Sigmoid colon (tissue), 7 donors: ENCODE results near the gene PRAMEF1. TPM values are rescaled to one million over a fixed set of nuclear protein-coding genes. Genes with fewer than 3 reads are reported as not detected.
"Not testable (repeated sequence)": the region's sequence is repeated elsewhere in the genome, so short reads cannot be mapped to it uniquely, and the experiment has no call there.

Experiments
- DNase-seq: peaks from one replicate; pipeline ENCODE4 v3.0.0-alpha.2; 2019
- H3K27ac ChIP-seq, 4 donors: fragments of 200-600 bp; sonication (generic); one replicate each; pipeline ENCODE4 v1.5.1; 2016 to 2019; ENCODE audit warnings: mild to moderate bottlenecking in 1 of 4
- H3K27me3 ChIP-seq, 3 donors: fragments of 200-600 bp; sonication (generic); one replicate each; pipeline ENCODE4 v1.5.1; 2019; ENCODE audit warnings: mild to moderate bottlenecking in 1 of 3
- H3K36me3 ChIP-seq, 4 donors: fragments of 200-600 bp; sonication (generic); one replicate each; pipeline ENCODE4 v1.5.1; 2016 to 2019
- H3K4me1 ChIP-seq, 4 donors: fragments of 200-600 bp; sonication (generic); one replicate each; pipeline ENCODE4 v1.5.1; 2017 to 2019
- H3K4me3 ChIP-seq, 4 donors: fragments of 200-600 bp; sonication (generic); one replicate each; pipeline ENCODE4 v1.5.1; 2017 to 2019; ENCODE audit warnings: mild to moderate bottlenecking in 2 of 4, moderate library complexity in 1 of 4
- H3K9me3 ChIP-seq, 4 donors: fragments of 200-600 bp in 3 of 4; sonication (generic) in 3 of 4; one replicate each; pipeline versions ENCODE4 v1.5.1 to v1.6.1; 2013 to 2019
- CTCF ChIP-seq, 4 experiments: fragments of 450-650 bp in 3 of 4; fragments of 200-600 bp in 1 of 4; IDR thresholded peaks; one replicate each; pipeline ENCODE4 v1.5.1; 2016 to 2019; ENCODE audit warnings: antibody characterized with exemption in 4 of 4, mild to moderate bottlenecking in 3 of 4, moderate library complexity in 2 of 4
- EP300 ChIP-seq, 4 donors: sonication (generic); formaldehyde crosslinking; IDR thresholded peaks; one replicate each; pipeline ENCODE4 v1.6.1; 2017; ENCODE audit warnings: antibody characterized with exemption in 4 of 4
- POLR2A ChIP-seq, 2 donors: fragments of 450-650 bp; IDR thresholded peaks; one replicate each; pipeline ENCODE4 v1.6.1; 2016; ENCODE audit warnings: antibody characterized with exemption in 2 of 2, mild to moderate bottlenecking in 2 of 2, moderate library complexity in 2 of 2
- POLR2AphosphoS5 ChIP-seq, 4 donors: sonication (generic); formaldehyde crosslinking; IDR thresholded peaks; one replicate each; pipeline ENCODE4 v1.6.1; 2017; ENCODE audit warnings: antibody characterized with exemption in 4 of 4
- WGBS, 2 donors: extraction: QIAGEN DNeasy Blood & Tissue Kit; methylation state at CpG; one replicate each; pipeline ENCODE4 v1.1.7; 2013; 5-methylcytosine and 5-hydroxymethylcytosine counted together
- intact Hi-C: fragments of 100-400 bp; cut with DNase I; formaldehyde crosslinking; loops from one replicate; pipeline ENCODE4 v1.15.1; 2023
- polyA plus RNA-seq, 3 donors: library from polyadenylated mRNA; stranded (reverse); fragments of 200-250 nt; gene quantifications; one replicate each; pipeline ENCODE4 v1.2.3, GENCODE V29; 2013
- total RNA-seq, 4 donors: library from RNA; depleted of rRNA; stranded (reverse); fragments of >200 nt; gene quantifications; one replicate each; pipeline ENCODE4 v1.1.0, GENCODE V29; 2016
- donor health status: healthy with polysubstance abuse.
- donor health status: Bipolar disorder and iron deficiency.
- donor health status: healthy.

PRAMEF1 gene
- total and polyA plus RNA-seq, 7 donors, result not detected

GRCh38 chr1:12799730-12800129, 8.5 kb downstream of the PRAMEF1 start:
- Histone ChIP-seq H3K27ac (no peak overlapping the region), H3K4me3 (no peak overlapping the region), H3K4me1 (no peaks in the 10 kb centered on the region), H3K36me3 (no peaks in the 10 kb centered on the region), H3K9me3 (no peaks in the 10 kb centered on the region), H3K27me3 (no peaks in the 10 kb centered on the region)
- intact Hi-C loops, result no loop called here
- no peak for DNase-seq
- WGBS, 2 donors, result 25 to 59% methylated on average over 2 of the region's 2 CpGs
- TF ChIP-seq EP300 (IDR thresholded peaks at IDR 0.05) (no peak), POLR2A (IDR thresholded peaks at IDR 0.05) (no peak), CTCF (IDR thresholded peaks at IDR 0.05) (no peak), POLR2AphosphoS5 (IDR thresholded peaks at IDR 0.05) (no peak)

DNA sequence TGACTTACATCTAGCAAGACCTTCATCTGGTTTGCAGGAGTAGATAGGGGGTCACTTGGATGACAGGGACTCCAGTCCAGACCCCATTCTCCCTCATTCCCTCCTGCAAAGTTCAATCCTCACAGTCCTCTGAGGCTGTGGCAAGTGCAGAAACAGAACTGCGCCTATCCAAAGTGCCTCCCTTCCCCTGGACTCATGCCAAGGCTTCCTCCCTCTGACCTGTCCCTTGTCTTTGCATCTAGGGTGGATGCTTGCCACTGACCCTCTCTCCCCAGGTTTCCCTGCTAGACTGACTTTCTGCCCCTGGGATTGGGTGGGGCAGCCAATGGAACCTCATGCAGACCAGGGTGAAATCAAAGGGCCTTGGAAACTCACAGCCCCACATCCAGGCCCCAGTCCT, 18.7 kb downstream of the PRAMEF1 start:
- H3K27ac ChIP-seq, result no peak overlapping the region
- H3K4me3 ChIP-seq, result no peak overlapping the region
- no peaks in the 10 kb centered on the region for H3K36me3 ChIP-seq
- no peak for DNase-seq
- intact Hi-C loops, result no loop called here
- 79 to 88% methylated on average over 1 of the region's 1 CpG for WGBS, 2 donors
- H3K27me3 ChIP-seq, result no peaks in the 10 kb centered on the region
- H3K9me3 ChIP-seq, result no peaks in the 10 kb centered on the region
- no peaks in the 10 kb centered on the region for H3K4me1 ChIP-seq
- TF ChIP-seq EP300 (IDR thresholded peaks at IDR 0.05) (no peak), POLR2AphosphoS5 (IDR thresholded peaks at IDR 0.05) (no peak), CTCF (IDR thresholded peaks at IDR 0.05) (no peak), POLR2A (IDR thresholded peaks at IDR 0.05) (no peak)

GRCh38 chr1:12810691-12811408, 19.7 kb downstream of the PRAMEF1 start:
- H3K4me3 ChIP-seq, result no peak overlapping the region
- H3K9me3 ChIP-seq, result no peaks in the 10 kb centered on the region
- TF ChIP-seq POLR2A (IDR thresholded peaks at IDR 0.05) (no peak), EP300 (IDR thresholded peaks at IDR 0.05) (no peak), POLR2AphosphoS5 (IDR thresholded peaks at IDR 0.05) (no peak)
- H3K4me1 ChIP-seq, result no peaks in the 10 kb centered on the region
- no peaks in the 10 kb centered on the region for H3K27me3 ChIP-seq
- no peaks in the 10 kb centered on the region for H3K36me3 ChIP-seq
- no peak for DNase-seq
- H3K27ac ChIP-seq, result no peak overlapping the region
- intact Hi-C loops, result no loop called here
- 71 to 79% methylated on average over 5 of the region's 5 CpGs for WGBS, 2 donors

- no peaks in the 10 kb centered on the region for H3K9me3 ChIP-seq
- 49 to 60% methylated on average over 2 of the region's 2 CpGs for WGBS, 2 donors
- H3K4me3 ChIP-seq, result no peak overlapping the region
- no peaks in the 10 kb centered on the region for H3K36me3 ChIP-seq
- intact Hi-C loops, result no loop called here
- no peak for DNase-seq
- no peaks in the 10 kb centered on the region for H3K27me3 ChIP-seq
- TF ChIP-seq POLR2AphosphoS5 (IDR thresholded peaks at IDR 0.05) (no peak), EP300 (IDR thresholded peaks at IDR 0.05) (no peak), CTCF (IDR thresholded peaks at IDR 0.05) (no peak), POLR2A (IDR thresholded peaks at IDR 0.05) (no peak)
- H3K4me1 ChIP-seq, result no peaks in the 10 kb centered on the region
- H3K27ac ChIP-seq, result no peak overlapping the region
Observed at GRCh38 chr1:12811409-12811784, 20.2 kb downstream of the PRAMEF1 start.

GRCh38 chr1:12819061-12819460, 27.9 kb downstream of the PRAMEF1 start:
- H3K4me1 ChIP-seq, H3K27me3 ChIP-seq: not testable (repeated sequence)

GRCh38 chr1:12831310-12831709, 40.1 kb downstream of the PRAMEF1 start, which contains the start of gene PRAMEF11:
Gene PRAMEF11, minus strand, starts transcription at chr1:12831410. Its CDS starts 2,621 bp downstream, at chr1:12828789.
- H3K36me3 ChIP-seq, H3K9me3 ChIP-seq, H3K4me3 ChIP-seq, H3K4me1 ChIP-seq, intact Hi-C loops, H3K27me3 ChIP-seq, H3K27ac ChIP-seq, DNase-seq: not testable (repeated sequence)
- WGBS, 2 donors, result 60 to 62% methylated on average over 3 of the region's 3 CpGs

More at GRCh38 chr1:12819061-12819460, 27.9 kb downstream of the PRAMEF1 start:
- H3K9me3 ChIP-seq, DNase-seq, H3K36me3 ChIP-seq, intact Hi-C loops, H3K27ac ChIP-seq, H3K4me3 ChIP-seq: not testable (repeated sequence)
- WGBS, 2 donors, result 47 to 74% methylated on average over 6 of the region's 6 CpGs

DNA sequence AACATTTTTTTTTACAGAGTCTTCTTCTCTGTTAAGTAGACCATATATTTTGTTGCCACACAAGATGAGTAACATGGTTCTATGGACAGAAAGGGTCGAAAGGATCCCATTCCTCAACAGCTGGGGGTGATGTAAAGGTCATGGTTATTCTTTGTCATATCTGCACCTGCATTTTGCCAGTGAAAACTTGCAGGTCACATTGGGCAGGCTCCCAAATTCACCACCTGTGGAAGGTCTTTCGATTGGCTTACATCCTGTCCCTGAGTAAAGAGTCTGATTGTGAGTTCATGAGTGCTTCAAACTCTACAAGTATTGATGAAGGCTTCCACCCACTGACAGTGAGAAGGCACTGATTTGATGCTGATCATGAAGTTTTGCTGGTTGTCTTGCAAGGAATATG, 42.1 kb downstream of the PRAMEF1 start:
- H3K27me3 ChIP-seq, H3K4me3 ChIP-seq, H3K9me3 ChIP-seq, DNase-seq, intact Hi-C loops, H3K4me1 ChIP-seq, H3K36me3 ChIP-seq, H3K27ac ChIP-seq: not testable (repeated sequence)
- 48 to 59% methylated on average over 2 of the region's 2 CpGs for WGBS, 2 donors
